PC-3 (cell line): Measurements from ENCODE around the gene FSTL4. TPM values are rescaled to one million over a fixed set of nuclear protein-coding genes. Genes with fewer than 3 reads are reported as not detected.

Source experiments
- ATAC-seq: fragments of 200-7000 bp; cut with Tn5 transposase; 2 replicates; pipeline ENCODE4 v1.9.1; 2020; ENCODE audit warnings: mild to moderate bottlenecking, moderate library complexity
- BruUV-seq: library from RNA; stranded (reverse); fragments of 400-500 nt; replicated peaks from 2 replicates; lab custom pipeline; 2021; lab: Mats Ljungman, UMichigan
- CTCF ChIA-PET: fragments of 300-600 bp; sonication (Branson Sonifier 250); formaldehyde crosslinking; loops from one replicate; lab custom pipeline; 2022; ENCODE audit warnings: antibody characterized with exemption; lab: Charles Lee
- POLR2A ChIA-PET: fragments of 300-600 bp; sonication (Branson Sonifier 250); formaldehyde crosslinking; loops from one replicate; lab custom pipeline; 2022; ENCODE audit warnings: antibody characterized with exemption; ENCODE audit not compliant: unreplicated experiment; lab: Charles Lee
- DNase-seq: peaks from one replicate; pipeline ENCODE4 v3.0.0-alpha.2; 2015
- H2AFZ ChIP-seq: fragments of 300-600 bp; sonication (generic); 2 replicates; pipeline ENCODE4 v1.6.0; 2016; ENCODE audit warnings: antibody characterized with exemption, low read length
- H3F3A ChIP-seq: fragments of 300-600 bp; sonication (generic); one replicate; pipeline ENCODE4 v1.6.0; 2017; ENCODE audit warnings: antibody characterized with exemption, low read length, control low read depth, mild to moderate bottlenecking; ENCODE audit not compliant: unreplicated experiment
- H3K27ac ChIP-seq: fragments of 300-600 bp; sonication (generic); 2 replicates; pipeline ENCODE4 v1.5.1; 2016; ENCODE audit warnings: mild to moderate bottlenecking, low read length
- H3K27me3 ChIP-seq: fragments of 300-600 bp; sonication (generic); 2 replicates; pipeline ENCODE4 v1.6.1; 2016; ENCODE audit warnings: low read length, mixed read lengths
- H3K36me3 ChIP-seq: fragments of 300-600 bp; sonication (generic); 2 replicates; pipeline ENCODE4 v1.6.1; 2016; ENCODE audit warnings: low read depth, mixed run types, low read length, mixed read lengths
- H3K4me1 ChIP-seq: fragments of 300-600 bp; sonication (generic); 2 replicates; pipeline ENCODE4 v1.5.1; 2016; ENCODE audit warnings: low read length; ENCODE audit not compliant: insufficient read depth
- H3K4me2 ChIP-seq: fragments of 300-600 bp; sonication (generic); 2 replicates; pipeline ENCODE4 v1.6.0; 2016; ENCODE audit warnings: low read length
- H3K4me3 ChIP-seq: fragments of 300-600 bp; sonication (generic); 2 replicates; pipeline ENCODE4 v1.5.1; 2016; ENCODE audit warnings: mild to moderate bottlenecking, low read length, mixed read lengths
- H3K79me2 ChIP-seq: fragments of 300-600 bp; sonication (generic); 2 replicates; pipeline ENCODE4 v1.6.1; 2017; ENCODE audit warnings: low read length, mixed read lengths
- H3K9ac ChIP-seq: fragments of 300-600 bp; sonication (generic); 2 replicates; pipeline ENCODE4 v1.6.0; 2016; ENCODE audit warnings: mild to moderate bottlenecking, low read length
- H3K9me2 ChIP-seq: fragments of 300-600 bp; sonication (generic); replicated peaks from 2 replicates; pipeline ENCODE4 v1.6.1; 2016; ENCODE audit warnings: mixed run types, low read length, mixed read lengths
- H3K9me3 ChIP-seq: fragments of 300-600 bp; sonication (generic); 2 replicates; pipeline ENCODE4 v1.6.1; 2016; ENCODE audit warnings: low read length, mixed read lengths
- H4K20me1 ChIP-seq: fragments of 300-600 bp; sonication (generic); 2 replicates; pipeline ENCODE4 v1.6.1; 2016; ENCODE audit warnings: low read length, mixed read lengths
- EZH2 ChIP-seq: fragments of 300-600 bp; sonication (generic); IDR thresholded peaks from one replicate; pipeline ENCODE4 v1.6.1; 2017; ENCODE audit warnings: antibody characterized with exemption, mild to moderate bottlenecking, low read length; ENCODE audit not compliant: unreplicated experiment
- EZH2phosphoT487 ChIP-seq: fragments of 300-600 bp; sonication (generic); IDR thresholded peaks from 2 replicates; pipeline ENCODE4 v1.6.1; 2018; ENCODE audit warnings: mild to moderate bottlenecking, antibody characterized with exemption, low read length, borderline replicate concordance
- intact Hi-C: fragments of 100-400 bp; cut with micrococcal nuclease; formaldehyde crosslinking; loops from 2 replicates; pipeline ENCODE4 v1.9.0; 2023
- total RNA-seq: library from RNA; depleted of rRNA; stranded (reverse); fragments of >200 nt; gene quantifications from 2 replicates; pipeline ENCODE4 v1.2.3, GENCODE V29; 2014
- TF ChIP-seq, protein P1 (sequence below): fragments of 300-600 bp; sonication (generic); conservative IDR thresholded peaks from 2 replicates; pipeline ENCODE4 v1.5.1; 2017; ENCODE audit warnings: antibody characterized with exemption, low read depth, mild to moderate bottlenecking, low read length

The FSTL4 gene
- total RNA-seq, 1 experiment from 2014 or later: 4.2 TPM

DNA sequence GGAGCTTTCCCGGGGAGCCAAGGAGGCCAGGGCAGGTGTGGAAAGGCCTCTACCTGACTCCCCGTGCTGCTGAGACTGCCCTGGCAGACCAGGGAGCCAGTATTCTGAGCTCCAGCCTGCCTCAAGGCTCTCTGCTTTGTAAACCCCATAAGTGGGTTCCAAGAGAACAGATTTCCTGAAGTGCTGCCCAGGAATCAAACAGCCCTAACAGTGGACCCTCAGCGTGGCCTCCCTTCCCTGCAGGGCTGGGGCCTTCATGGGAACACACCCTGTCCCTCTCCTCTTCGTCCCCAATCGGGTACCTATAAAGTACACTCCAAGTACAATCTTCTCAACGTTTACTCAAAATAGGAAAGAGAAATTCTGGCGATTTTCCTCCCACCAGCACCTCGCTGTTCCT lies 252.5 kb downstream of the FSTL4 start:
- no peaks in the 10 kb centered on the region for H3K9me3 ChIP-seq
- ChIA-PET CTCF (no interaction called here), POLR2A (no interaction called here)
- no peak for TF ChIP-seq EZH2
- H3K4me2 ChIP-seq: no peak overlapping the region
- no peak overlapping the region for H3K27ac ChIP-seq
- ATAC-seq (no peak), DNase-seq (no peak)
- H3K4me3 ChIP-seq: no peak overlapping the region
- no peaks in the 10 kb centered on the region for H3K27me3 ChIP-seq
- intact Hi-C loops: no loop called here
- H2AFZ ChIP-seq: no peak overlapping the region
- H3K9ac ChIP-seq: no peak overlapping the region
- H4K20me1 ChIP-seq: no peaks in the 10 kb centered on the region
- BruUV-seq: no TSS peak
- H3K79me2 ChIP-seq: no peaks in the 10 kb centered on the region
- H3K9me2 ChIP-seq: no peaks in the 10 kb centered on the region
- no peaks in the 10 kb centered on the region for H3F3A ChIP-seq
- no peaks in the 10 kb centered on the region for H3K36me3 ChIP-seq
- no peaks in the 10 kb centered on the region for H3K4me1 ChIP-seq

GRCh38 chr5:133358271-133358670 lies 254.1 kb downstream of the FSTL4 start:
- Histone ChIP-seq H2AFZ (no peak overlapping the region), H3F3A (no peaks in the 10 kb centered on the region), H3K9ac (no peak overlapping the region), H3K4me2 (no peak overlapping the region), H3K27ac (no peak overlapping the region), H3K4me3 (no peak overlapping the region), H3K4me1 (no peaks in the 10 kb centered on the region), H3K79me2 (no peaks in the 10 kb centered on the region), H3K27me3 (no peaks in the 10 kb centered on the region), H3K36me3 (no peaks in the 10 kb centered on the region), H3K9me3 (no peaks in the 10 kb centered on the region), H4K20me1 (no peaks in the 10 kb centered on the region), H3K9me2 (no peaks in the 10 kb centered on the region)
- ATAC-seq (no peak), DNase-seq (no peak)
- CTCF ChIA-PET: no interaction called here
- TF ChIP-seq, protein P1, sequence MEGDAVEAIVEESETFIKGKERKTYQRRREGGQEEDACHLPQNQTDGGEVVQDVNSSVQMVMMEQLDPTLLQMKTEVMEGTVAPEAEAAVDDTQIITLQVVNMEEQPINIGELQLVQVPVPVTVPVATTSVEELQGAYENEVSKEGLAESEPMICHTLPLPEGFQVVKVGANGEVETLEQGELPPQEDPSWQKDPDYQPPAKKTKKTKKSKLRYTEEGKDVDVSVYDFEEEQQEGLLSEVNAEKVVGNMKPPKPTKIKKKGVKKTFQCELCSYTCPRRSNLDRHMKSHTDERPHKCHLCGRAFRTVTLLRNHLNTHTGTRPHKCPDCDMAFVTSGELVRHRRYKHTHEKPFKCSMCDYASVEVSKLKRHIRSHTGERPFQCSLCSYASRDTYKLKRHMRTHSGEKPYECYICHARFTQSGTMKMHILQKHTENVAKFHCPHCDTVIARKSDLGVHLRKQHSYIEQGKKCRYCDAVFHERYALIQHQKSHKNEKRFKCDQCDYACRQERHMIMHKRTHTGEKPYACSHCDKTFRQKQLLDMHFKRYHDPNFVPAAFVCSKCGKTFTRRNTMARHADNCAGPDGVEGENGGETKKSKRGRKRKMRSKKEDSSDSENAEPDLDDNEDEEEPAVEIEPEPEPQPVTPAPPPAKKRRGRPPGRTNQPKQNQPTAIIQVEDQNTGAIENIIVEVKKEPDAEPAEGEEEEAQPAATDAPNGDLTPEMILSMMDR: no peak
- no peak for TF ChIP-seq EZH2
- TF ChIP-seq EZH2phosphoT487: no peak
- no TSS peak for BruUV-seq
- POLR2A ChIA-PET: no interaction called here
- intact Hi-C loops: no loop called here

DNA sequence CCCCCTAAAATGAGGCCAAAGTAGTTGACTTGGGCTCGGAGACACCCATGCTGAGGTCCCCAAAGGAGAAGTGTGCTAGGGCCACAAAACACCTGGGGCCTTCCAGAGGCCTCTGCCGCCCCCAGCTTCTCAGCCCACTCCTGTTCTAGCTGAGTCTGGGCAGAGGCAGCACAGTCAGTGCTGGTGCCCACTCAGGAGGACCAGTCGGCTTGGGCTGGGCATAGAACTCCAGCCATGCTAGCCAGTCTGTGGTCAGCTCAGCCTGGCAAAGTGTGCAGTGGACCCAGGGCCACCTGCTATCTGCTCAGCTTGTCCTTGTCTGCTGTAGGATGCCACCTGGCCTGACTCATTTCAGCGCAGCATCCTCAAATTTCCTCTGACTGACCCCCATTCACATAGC lies 254.6 kb downstream of the FSTL4 start:
- DNase-seq (no peak), ATAC-seq (no peak)
- no TSS peak for BruUV-seq
- no peak overlapping the region for H3K4me3 ChIP-seq
- H3K9me2 ChIP-seq: no peaks in the 10 kb centered on the region
- no peak overlapping the region for H3K4me2 ChIP-seq
- H3F3A ChIP-seq: no peaks in the 10 kb centered on the region
- intact Hi-C loops: no loop called here
- H3K79me2 ChIP-seq: no peaks in the 10 kb centered on the region
- TF ChIP-seq EZH2phosphoT487: no peak
- TF ChIP-seq, protein P1: no peak
- no peak for TF ChIP-seq EZH2
- H3K27ac ChIP-seq: no peak overlapping the region
- no peak overlapping the region for H3K9ac ChIP-seq
- no peaks in the 10 kb centered on the region for H3K27me3 ChIP-seq
- H2AFZ ChIP-seq: no peak overlapping the region
- no peaks in the 10 kb centered on the region for H4K20me1 ChIP-seq
- H3K4me1 ChIP-seq: no peaks in the 10 kb centered on the region
- no peaks in the 10 kb centered on the region for H3K9me3 ChIP-seq
- CTCF ChIA-PET: no interaction called here
- H3K36me3 ChIP-seq: no peaks in the 10 kb centered on the region
- POLR2A ChIA-PET: no interaction called here
